ENCODE data around the gene GBF1. TPM values are rescaled to one million over a fixed set of nuclear protein-coding genes. Genes with fewer than 3 reads are reported as not detected.

GBF1 gene
- total and polyA plus RNA-seq, 2 of the 13 experiments (the other 11 are each of a cell fraction or from before 2014, with no cell fraction given): 17.1 to 21.9 TPM

DNA sequence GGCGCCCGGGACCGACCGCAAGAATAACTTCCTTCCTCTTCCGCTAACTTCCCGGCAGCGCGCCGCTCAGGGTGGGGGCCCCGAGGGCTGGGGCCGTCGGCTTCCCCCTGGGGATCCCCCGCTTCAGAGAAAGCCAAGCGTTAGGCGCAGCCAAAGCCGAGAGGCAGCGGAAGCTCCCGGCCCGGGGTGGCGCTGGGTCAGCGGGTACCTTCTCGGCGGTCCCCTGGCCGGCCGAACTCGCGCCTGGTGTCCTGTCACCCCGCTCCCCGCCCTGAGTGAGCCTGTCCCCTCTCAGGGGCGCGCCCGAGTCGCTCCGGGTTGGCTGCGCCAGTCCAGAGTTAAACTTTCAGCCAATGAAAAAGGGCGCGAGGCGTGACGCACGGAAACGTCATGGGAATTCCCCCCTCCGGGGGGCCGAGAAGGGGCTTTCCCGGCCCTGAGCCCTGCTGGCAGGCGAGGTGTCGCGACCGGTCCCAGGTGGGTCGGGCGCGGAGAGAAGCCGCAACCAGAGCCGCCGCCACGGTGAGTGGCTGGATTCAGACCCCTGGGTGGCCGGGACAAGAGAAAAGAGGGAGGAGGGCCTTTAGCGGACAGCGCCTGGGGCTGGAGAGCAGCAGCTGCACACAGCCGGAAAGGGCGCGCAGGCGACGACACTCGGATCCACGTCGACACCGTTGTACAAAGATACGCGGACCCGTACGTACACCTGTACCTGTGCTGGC is 148.9 kb downstream of the GBF1 start (continued):
- TF ChIP-seq, protein P1, sequence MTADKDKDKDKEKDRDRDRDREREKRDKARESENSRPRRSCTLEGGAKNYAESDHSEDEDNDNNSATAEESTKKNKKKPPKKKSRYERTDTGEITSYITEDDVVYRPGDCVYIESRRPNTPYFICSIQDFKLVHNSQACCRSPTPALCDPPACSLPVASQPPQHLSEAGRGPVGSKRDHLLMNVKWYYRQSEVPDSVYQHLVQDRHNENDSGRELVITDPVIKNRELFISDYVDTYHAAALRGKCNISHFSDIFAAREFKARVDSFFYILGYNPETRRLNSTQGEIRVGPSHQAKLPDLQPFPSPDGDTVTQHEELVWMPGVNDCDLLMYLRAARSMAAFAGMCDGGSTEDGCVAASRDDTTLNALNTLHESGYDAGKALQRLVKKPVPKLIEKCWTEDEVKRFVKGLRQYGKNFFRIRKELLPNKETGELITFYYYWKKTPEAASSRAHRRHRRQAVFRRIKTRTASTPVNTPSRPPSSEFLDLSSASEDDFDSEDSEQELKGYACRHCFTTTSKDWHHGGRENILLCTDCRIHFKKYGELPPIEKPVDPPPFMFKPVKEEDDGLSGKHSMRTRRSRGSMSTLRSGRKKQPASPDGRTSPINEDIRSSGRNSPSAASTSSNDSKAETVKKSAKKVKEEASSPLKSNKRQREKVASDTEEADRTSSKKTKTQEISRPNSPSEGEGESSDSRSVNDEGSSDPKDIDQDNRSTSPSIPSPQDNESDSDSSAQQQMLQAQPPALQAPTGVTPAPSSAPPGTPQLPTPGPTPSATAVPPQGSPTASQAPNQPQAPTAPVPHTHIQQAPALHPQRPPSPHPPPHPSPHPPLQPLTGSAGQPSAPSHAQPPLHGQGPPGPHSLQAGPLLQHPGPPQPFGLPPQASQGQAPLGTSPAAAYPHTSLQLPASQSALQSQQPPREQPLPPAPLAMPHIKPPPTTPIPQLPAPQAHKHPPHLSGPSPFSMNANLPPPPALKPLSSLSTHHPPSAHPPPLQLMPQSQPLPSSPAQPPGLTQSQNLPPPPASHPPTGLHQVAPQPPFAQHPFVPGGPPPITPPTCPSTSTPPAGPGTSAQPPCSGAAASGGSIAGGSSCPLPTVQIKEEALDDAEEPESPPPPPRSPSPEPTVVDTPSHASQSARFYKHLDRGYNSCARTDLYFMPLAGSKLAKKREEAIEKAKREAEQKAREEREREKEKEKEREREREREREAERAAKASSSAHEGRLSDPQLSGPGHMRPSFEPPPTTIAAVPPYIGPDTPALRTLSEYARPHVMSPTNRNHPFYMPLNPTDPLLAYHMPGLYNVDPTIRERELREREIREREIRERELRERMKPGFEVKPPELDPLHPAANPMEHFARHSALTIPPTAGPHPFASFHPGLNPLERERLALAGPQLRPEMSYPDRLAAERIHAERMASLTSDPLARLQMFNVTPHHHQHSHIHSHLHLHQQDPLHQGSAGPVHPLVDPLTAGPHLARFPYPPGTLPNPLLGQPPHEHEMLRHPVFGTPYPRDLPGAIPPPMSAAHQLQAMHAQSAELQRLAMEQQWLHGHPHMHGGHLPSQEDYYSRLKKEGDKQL (CRISPR knock-in tag; IDR thresholded peaks at IDR 0.05; ENCODE audit: low read depth): no peak
- TF ChIP-seq ASH2L (IDR thresholded peaks at IDR 0.05; ENCODE audit: insufficient read length, low read depth, low read length) (peak; percentile 73), JUND (CRISPR knock-in tag; IDR thresholded peaks at IDR 0.05) (no peak), NR2F6 (IDR thresholded peaks at IDR 0.05) (no peak), NR2F6 (CRISPR knock-in tag; IDR thresholded peaks at IDR 0.05) (peak; percentile 1; the same call in 1 of the 2 replicates), ZNF782 (CRISPR knock-in tag; IDR thresholded peaks at IDR 0.05; ENCODE audit: borderline replicate concordance) (peak; percentile 43; the same call in 1 of the 2 replicates), HIVEP1 (CRISPR knock-in tag; IDR thresholded peaks at IDR 0.05) (peak; percentile 100), TMF1 (CRISPR knock-in tag; IDR thresholded peaks at IDR 0.05; ENCODE audit: low read depth) (no peak), GATAD2A (CRISPR knock-in tag; IDR thresholded peaks at IDR 0.05) (peak; percentile 16), GATAD1 (CRISPR knock-in tag; IDR thresholded peaks at IDR 0.05) (peak; percentile 55), PRPF4 (IDR thresholded peaks at IDR 0.05; ENCODE audit: low read depth, low read length, poor library complexity, severe bottlenecking) (no peak), ZNF629 (CRISPR knock-in tag; conservative IDR thresholded peaks at IDR 0.05) (no peak), CCAR2 (optimal IDR thresholded peaks at IDR 0.05; ENCODE audit: low read depth, low read length) (no peak)
- TF ChIP-seq, protein P2, sequence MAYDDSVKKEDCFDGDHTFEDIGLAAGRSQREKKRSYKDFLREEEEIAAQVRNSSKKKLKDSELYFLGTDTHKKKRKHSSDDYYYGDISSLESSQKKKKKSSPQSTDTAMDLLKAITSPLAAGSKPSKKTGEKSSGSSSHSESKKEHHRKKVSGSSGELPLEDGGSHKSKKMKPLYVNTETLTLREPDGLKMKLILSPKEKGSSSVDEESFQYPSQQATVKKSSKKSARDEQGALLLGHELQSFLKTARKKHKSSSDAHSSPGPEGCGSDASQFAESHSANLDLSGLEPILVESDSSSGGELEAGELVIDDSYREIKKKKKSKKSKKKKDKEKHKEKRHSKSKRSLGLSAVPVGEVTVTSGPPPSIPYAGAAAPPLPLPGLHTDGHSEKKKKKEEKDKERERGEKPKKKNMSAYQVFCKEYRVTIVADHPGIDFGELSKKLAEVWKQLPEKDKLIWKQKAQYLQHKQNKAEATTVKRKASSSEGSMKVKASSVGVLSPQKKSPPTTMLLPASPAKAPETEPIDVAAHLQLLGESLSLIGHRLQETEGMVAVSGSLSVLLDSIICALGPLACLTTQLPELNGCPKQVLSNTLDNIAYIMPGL (CRISPR knock-in tag; IDR thresholded peaks at IDR 0.05; ENCODE audit: borderline replicate concordance in 1 of 2, low read depth in 1 of 2): peak; percentile 86 to 88; a peak in 3 of 4 replicates
- TF ChIP-seq, protein P3, sequence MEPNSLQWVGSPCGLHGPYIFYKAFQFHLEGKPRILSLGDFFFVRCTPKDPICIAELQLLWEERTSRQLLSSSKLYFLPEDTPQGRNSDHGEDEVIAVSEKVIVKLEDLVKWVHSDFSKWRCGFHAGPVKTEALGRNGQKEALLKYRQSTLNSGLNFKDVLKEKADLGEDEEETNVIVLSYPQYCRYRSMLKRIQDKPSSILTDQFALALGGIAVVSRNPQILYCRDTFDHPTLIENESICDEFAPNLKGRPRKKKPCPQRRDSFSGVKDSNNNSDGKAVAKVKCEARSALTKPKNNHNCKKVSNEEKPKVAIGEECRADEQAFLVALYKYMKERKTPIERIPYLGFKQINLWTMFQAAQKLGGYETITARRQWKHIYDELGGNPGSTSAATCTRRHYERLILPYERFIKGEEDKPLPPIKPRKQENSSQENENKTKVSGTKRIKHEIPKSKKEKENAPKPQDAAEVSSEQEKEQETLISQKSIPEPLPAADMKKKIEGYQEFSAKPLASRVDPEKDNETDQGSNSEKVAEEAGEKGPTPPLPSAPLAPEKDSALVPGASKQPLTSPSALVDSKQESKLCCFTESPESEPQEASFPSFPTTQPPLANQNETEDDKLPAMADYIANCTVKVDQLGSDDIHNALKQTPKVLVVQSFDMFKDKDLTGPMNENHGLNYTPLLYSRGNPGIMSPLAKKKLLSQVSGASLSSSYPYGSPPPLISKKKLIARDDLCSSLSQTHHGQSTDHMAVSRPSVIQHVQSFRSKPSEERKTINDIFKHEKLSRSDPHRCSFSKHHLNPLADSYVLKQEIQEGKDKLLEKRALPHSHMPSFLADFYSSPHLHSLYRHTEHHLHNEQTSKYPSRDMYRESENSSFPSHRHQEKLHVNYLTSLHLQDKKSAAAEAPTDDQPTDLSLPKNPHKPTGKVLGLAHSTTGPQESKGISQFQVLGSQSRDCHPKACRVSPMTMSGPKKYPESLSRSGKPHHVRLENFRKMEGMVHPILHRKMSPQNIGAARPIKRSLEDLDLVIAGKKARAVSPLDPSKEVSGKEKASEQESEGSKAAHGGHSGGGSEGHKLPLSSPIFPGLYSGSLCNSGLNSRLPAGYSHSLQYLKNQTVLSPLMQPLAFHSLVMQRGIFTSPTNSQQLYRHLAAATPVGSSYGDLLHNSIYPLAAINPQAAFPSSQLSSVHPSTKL (CRISPR knock-in tag; IDR thresholded peaks at IDR 0.05): no peak; the same call in 1 of the 2 replicates
- TF ChIP-seq, protein P4, sequence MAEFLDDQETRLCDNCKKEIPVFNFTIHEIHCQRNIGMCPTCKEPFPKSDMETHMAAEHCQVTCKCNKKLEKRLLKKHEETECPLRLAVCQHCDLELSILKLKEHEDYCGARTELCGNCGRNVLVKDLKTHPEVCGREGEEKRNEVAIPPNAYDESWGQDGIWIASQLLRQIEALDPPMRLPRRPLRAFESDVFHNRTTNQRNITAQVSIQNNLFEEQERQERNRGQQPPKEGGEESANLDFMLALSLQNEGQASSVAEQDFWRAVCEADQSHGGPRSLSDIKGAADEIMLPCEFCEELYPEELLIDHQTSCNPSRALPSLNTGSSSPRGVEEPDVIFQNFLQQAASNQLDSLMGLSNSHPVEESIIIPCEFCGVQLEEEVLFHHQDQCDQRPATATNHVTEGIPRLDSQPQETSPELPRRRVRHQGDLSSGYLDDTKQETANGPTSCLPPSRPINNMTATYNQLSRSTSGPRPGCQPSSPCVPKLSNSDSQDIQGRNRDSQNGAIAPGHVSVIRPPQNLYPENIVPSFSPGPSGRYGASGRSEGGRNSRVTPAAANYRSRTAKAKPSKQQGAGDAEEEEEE (CRISPR knock-in tag; IDR thresholded peaks at IDR 0.05; ENCODE audit: borderline replicate concordance): 0 out of 2 replicates have a peak, but pooled peaks have one; percentile 47
